Suppressor macrophage treated with lipopolysaccharide for 4 hours (primary cell): Measurements from ENCODE around the gene BCAS3.

Experiments used
- DNase-seq: peaks from one replicate; pipeline ENCODE4 v3.0.0-alpha.2; 2020

BCAS3 gene

DNA sequence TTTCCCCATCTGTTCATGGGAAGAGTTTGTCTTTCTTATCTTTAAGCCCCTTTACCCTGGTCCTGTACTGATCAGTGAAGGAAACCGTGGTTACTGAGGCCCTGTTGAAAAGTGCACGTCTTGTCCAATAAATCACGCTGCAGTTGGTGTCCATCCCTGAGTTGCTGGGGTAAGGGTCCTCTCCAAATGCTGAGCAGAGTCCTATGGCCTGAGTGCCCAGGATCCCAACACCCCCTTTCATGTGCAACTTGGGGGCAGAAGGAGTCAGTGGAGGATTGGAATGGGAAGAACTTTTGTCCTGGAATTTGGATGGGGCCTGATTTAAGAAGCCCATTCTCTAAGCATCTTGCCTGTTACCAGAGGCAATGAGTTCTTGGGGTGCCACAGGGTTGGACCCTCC, 715.0 kb downstream of the BCAS3 start:
- DNase-seq = no peak

DNA sequence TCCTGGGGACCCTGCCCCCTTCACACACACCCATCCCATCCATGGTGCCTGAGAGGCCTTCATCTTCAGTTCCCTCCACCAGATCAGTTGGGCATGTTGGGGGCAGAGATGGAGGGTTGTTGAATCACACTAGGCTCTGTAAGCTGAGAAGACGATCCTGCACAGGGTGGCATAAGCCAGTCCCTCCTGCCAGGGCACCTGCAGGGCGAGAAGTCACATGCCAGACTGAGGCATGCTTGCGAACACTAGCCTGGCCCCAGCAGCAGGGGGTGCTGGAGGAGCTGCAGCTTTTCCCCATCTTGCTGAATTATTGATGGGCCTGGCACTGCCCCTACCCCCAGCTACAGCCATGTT, 715.9 kb downstream of the BCAS3 start:
- no peak for DNase-seq

DNA sequence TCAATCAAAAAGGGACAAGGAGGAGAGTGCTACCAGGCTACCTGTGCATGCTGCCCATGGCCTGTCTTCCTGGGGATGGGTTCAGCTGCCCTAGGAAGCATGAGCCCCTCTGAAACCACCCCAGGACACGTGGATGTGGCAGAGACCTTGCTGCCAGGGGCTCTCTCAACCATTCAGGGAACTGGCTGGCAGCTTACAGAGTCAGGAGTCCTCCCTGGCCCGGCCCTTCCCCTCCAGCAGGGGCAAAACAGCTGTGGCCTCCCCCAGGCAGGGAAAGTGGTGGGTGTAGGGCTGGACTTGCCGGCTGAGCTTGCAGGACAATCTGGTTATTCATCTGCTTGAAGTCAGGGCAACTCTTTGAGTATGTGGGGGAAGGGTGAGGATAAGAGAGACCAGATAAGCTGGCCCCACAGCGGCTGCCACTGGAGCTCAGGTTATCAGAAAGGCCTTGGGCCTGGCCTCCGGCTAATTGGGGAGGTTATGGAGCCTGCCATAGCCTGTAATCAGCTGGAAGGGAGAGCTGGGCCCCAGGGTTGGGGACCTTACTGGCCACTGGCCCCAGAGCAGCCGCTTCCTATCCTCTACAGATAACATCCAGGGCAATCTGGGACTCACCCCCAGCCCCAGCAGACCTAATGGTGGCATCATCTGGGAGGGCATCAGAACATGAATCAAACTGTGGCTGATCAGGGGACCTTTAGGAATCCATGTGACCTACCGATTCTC, 716.4 kb downstream of the BCAS3 start:
- DNase-seq = no peak

DNA sequence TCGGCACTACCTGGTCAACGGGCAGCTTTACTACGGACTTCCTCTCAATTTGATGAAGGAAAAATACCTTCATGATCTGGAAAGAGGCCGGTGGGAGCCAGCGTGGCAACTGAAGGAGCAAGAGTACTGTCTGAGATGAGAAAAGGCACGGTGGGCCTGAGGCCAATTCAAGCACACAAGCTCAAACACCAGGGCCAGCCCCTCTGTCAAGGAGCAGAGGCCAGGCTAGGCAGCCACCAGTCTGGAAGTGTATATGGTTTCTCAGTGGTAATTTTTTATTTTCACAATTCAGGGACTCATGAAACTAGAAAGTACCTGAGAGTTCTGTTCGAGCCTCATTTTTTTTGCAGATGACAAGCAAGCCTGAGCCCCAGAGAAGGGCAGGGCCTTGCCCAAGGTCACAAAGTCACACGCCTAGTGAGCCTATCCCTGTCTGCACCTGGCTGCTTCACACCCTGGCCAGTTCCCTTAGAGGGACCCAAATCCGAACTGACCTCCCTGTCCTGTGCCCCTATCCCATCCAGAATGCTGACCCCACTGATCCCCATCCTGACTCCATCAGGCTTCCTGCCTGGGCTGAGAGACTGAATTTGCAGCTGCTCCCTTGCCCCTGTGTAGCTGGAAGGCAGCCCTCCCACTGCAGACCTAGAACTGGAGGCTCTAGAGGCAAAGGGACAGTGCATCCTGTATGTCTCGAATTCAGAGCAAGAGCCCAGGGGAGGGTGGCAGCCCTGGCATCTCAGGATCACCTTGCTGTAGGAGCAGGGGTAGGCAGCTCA, 717.2 kb downstream of the BCAS3 start:
- DNase-seq = no peak

DNA sequence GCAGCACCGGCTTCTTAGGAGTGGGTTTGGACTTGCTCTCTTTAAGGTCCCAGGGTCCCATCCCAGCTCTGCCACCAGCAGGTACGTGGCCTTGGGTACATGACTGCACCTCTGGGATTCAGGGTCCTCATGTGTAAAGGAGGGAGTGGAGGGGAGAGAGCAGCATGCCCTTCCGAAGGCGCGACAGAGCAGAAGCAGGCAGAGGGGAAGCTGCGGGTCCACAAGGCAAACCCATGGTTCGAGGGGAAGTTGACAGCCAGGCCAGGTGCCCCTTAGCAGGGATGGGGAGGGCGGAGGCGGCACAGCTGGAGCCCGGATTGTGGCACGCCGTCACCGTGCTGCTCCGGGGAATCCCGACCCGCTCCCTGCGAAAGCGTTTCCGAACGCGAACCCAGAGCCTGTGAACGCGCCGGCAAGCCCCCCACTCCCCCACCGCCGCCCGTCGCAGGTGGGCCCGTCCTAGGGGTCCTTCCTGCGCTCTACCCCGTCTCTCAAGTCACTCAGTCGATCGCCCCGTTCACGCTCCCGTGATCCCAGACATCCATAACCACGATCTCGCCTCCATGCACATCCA, 717.8 kb downstream of the BCAS3 start:
- DNase-seq = no peak

DNA sequence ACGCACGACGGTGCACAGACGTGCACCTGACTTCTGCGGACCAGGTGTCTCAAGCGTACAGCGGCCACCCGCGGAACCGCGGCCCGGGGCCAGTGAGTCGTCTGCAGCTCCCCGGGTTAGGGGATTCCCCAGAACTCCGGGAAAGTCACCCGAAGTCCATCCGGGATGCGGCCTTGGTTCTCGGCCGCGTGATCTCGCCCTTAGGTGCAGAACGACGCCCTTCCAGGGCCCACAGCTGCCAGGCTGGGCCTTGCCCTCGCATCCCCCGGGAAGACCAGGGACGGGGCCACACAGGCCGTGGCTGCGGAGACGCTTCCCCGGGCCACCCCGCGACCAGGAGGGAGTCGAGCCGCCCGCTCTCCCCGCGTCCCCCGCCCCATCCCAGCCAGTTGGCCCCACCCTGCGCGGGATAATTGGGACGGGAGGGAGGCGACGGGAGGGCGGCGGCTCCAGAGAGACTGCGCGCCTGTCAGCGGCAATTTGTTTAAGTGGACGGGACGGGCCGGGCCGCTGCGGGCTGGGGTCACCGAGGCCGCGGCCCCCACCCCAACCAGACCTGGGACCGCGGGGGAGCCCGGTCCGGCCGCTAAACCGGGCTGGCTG, 718.4 kb downstream of the BCAS3 start:
- DNase-seq = no peak

DNA sequence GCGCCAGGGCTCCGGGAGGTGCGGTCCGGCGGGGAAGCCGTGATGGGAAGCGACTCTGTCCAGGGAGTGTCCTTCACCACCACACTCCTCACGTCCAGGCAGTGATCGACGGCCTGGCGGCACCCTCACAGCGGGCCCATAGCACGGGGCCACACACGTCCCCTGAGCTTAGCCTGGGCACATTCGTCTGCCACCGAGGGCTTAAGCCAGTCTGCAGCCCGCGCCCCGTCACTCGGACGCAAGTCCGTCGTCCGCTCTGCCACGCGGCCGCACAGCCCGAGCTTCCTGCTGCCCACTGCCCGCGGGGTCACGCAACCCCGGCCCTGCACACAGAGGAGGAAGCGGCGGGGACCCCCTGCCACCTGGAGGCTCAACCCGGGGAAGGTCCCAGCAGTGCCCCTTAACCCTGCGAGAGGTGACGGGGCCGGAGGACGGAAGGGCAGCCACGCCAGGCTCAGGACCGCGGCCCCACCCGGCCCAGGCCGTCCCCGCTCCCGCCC, 719.0 kb downstream of the BCAS3 start:
- DNase-seq = no peak

DNA sequence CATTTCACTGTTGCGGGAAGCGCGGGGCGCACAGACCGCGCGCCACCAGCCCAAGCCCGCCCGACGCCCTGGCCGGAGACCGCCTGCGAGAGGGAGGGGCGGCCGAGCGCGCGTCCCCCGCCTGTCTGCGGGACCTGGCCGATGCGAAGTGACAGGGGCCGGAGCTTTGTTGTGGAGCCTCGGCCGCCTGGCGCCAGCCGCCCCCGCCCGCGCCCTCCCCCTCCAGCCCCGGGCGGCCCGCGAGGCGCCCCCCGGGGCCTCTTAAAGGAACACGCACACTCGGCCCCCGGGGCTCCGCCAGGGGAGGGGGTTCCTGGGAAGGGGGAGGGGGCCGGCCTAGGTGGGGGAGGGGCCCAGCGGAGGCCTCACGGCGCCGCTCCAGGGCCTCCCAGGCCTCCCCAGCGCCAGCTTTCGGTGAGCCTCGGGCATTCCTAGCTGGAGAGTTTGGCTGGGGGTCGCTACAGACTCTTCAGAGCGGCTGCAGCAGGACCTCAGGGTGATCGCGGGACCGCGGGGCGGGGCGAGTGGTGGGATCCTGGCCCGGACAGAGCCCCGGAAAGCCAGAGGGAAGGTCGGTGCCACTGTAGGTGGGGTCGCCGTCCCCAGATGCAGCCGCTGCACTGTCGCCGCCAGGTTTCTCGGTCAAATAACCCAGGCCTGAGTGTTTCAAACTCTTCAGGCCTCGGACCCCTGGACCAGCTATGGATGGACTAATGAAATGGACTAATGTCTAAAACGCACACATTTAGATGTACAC, 719.6 kb downstream of the BCAS3 start:
- DNase-seq = no peak

DNA sequence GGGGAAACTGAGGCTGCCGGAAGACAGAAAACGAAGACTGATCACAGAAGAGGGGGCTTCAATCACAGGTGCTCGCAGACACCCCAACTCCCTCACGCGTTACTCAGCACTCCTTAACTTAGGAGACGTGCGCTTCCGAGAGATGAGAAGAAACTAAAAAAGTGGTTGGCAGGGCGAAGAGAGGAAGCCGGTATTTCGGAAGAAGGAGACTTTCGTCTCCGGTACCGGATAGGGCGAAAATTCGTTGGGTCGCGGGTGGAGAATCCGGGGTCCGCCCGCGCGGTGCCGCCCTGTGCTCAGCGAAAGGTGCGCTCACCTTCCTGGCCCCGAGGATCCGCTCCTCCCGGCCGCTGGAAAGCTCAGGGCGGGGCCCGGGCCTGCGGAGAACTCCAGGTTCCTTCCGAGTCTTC, 721.1 kb downstream of the BCAS3 start:
- DNase-seq = no peak

DNA sequence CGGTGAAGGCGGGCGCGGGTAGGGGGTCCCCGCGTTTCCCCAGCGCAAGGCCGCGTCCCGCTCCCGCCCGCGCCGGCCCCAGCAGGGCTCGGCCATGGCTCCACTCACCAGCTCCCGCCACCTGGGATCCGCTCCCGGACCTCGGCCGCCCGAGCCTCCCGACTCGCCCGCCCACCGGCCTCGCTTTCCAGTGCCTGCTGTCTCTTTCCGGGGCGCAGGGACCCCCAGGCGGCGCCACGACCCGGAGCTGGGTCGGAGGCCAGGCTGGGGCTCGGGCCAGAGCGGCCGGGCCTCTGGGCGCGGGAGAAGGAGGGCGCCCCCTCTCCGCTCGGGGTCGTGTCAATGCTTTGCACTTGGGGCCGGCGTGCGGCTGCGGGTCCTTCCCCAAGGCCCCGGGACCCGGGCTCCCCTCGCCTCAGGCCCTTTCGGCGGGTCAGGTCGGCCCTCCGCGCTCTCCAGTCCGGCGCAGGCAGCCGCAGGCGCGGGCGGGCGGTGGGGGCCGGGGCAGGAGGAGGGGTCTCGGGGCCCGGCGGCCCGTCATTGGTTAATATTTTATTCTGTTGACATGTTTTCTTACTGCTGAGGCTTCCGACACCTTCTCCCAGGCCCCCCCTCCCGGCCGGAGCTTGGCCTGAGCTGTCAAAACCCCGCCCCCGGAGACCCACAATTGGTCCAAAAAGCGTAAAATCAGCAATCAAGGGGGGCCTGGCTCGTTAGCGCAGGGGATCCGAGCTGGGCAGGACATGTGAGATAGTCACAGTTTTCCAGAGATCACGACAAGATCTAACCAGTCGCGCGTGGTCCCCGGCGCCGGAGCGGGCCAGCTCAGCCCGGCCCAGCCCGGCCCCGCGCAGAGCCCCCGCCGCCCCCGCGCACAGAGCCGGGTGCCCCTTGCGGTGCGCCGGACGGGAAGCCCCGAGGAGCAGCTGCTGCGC, 721.7 kb downstream of the BCAS3 start, which contains the start of gene TBX2:
Gene TBX2, plus strand, starts transcription at position 713 of the 935 bp plus-strand sequence. CDS start 334 bp downstream, outside the sequence.
- no peak for DNase-seq

DNA sequence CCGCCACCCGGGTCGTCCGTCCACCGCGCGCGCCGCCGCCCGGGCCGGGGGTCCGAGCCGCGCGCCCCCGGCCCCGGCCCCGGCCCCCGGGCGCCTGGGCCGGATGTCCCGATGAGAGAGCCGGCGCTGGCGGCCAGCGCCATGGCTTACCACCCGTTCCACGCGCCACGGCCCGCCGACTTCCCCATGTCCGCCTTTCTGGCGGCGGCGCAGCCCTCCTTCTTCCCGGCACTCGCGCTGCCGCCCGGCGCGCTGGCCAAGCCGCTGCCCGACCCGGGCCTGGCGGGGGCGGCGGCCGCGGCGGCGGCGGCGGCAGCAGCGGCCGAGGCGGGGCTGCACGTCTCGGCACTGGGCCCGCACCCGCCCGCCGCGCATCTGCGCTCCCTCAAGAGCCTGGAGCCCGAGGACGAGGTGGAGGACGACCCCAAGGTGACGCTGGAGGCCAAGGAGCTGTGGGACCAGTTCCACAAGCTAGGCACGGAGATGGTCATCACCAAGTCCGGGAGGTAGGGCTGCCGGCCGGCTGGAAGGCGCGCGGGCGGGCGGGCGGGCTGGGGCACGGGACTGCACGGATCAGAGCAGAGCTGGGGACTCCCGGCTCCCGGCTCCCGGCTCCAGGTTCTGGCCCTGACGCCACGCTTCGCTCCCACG, 722.5 kb downstream of the BCAS3 start:
- peak; percentile 59 for DNase-seq

DNA sequence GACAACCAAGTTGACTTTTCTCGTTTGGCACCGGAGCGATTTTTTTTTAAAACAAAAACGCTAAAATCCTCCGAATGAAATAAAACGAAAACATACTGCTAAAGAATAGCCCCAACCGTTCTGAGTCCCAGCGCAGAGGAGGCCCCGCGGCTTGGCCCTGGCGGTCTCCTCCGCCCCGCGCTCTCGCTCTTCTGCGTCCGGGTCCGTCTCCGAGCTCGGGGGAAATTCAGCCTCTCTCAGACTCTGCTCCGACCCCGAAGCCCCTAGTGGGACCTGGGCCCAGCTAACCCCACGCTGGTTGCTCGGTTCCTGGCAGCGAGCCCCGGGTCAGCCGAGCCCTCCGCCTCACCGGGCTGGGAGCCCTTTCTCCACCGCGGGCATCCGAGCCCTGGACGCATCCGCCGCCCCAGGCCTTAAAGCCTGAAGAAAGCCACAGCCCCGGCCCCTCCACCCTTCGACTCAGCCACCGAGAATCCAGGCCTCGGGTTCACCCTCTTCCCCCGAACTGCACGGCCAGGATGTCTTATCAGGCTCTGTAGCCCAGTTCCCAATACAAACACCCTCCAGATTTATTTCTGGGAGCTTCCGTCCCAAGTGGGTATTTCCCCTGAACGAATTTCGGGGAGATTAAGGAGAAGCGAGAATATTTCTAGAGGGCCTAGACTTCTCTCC, 723.2 kb downstream of the BCAS3 start:
- DNase-seq = no peak

DNA sequence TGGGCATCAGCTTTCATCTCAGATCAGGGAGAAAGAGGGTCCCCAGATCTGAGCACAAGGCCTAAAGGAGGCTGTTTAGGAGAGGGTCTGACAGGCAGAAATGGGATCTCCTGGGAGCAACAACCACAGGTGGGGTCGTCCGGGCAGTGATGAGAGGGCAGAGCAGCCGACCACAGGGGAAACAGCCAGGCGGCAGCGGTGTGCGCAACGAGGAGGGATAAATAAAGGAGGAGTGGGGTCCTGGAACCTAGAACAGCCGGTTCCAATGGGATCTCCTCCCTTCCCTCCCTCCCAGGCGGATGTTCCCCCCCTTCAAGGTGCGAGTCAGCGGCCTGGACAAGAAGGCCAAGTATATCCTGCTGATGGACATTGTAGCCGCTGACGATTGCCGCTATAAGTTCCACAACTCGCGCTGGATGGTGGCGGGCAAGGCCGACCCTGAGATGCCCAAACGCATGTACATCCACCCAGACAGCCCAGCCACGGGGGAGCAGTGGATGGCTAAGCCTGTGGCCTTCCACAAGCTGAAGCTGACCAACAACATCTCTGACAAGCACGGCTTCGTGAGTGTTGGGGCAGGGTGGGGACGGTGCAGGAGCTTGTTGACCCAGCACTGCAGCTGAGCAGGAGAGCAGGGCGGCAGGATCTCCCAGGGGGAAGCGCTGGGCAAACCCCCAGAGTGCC, 723.9 kb downstream of the BCAS3 start:
- no peak for DNase-seq

DNA sequence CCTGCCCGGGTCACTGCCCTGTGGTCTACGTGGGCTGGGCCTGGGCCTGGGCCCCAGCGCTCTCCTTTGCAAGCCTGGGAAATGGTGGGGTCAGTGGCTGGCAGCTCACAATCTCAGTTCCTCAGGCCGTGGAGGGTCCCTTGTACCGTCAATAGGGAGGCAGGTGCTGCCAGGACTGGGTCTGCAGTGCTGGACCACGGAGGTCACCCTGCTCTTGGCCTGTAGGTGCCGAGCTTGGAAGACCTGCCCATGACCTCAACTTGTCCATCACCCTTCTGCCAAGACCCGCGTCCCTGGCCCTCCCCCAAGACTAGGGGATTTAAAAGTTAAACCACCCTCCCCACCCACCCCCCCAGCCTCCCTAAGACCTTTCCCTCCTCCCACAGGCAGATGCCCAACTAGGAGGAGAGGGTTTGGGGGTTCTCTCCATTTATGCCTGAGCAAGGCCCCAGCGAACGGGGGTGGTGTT, 724.5 kb downstream of the BCAS3 start:
- no peak for DNase-seq

DNA sequence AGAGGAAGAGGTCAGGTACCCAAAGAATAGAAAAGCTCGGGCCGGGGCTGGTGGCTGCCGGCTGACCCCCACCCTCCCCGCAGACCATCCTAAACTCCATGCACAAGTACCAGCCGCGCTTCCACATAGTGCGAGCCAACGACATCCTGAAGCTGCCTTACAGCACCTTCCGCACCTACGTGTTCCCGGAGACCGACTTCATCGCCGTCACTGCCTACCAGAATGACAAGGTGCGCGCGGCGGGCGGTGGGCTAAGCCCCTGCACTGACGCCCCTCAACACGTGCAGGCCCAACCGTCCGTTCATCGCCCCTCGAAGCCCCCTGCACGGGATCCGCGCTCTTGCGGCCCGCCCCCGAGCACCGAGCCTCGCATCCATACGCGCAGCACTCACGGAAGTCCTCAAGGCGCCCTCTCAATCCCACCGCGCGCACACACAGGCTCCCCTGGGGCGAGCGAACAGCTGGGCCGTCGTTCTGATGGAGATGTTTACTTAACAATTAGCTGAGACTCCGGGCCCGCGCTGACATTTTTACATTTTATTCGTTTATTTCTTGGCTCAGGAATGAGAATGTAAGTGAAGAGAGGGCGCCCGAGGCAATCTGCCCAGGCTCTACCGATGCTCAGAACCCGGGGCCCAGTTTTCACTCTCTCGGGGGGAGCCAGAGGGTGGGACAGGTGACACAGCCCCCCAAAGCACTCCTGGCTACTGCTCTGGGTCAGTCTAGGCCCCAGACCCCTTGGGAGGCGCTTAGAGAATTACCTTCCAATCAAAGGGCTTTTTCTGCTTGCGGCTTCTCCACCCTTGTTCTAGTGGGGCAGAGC, 725.5 kb downstream of the BCAS3 start:
- DNase-seq = no peak

DNA sequence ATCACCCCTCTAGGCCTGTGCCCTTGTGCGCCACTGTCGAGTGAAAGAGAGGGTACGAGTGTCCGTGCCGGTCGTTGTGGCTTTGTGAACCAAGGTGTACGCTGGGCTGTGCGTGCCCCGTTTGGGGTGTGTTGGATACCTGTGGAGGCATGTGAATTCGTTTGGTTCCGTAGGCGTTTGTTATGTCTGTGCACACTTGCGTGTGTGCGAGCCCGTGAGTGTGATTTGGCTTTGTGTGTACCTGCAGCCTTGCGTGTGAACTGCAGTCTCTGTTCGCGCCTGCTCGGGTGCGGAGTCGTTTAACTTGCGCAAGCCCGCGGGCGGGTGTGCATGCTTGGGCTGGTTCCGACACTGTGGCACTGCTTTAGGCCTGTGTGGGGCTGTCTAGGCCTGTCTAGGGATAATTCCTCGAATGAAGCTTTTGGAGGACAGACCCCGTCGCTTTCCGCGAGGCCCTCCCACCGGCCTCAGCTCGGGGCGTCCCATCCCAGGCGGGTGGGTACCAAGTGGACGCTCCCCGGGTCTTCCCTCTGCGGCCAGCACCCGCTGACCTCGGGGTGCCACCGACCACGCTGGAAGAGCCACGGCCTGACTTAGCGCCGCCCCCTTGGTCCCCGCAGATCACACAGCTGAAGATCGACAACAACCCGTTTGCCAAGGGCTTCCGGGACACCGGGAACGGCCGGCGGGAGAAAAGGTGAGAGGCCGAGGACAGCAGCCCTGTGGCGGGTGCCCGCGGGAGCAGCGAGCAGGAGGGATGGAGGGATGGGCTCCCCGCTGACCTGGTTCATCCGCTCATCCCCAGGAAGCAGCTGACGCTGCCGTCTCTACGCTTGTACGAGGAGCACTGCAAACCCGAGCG, 726.4 kb downstream of the BCAS3 start:
- no peak for DNase-seq

DNA sequence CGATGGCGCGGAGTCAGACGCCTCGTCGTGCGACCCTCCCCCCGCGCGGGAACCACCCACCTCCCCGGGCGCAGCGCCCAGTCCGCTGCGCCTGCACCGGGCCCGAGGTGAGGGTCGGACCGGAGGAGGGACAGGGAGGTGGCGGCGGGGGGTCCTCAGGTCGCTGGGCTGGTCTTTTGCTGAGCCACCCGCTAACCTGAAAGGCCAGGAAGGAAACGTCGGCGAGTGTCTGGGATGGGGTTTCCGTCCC, 726.9 kb downstream of the BCAS3 start:
- no peak for DNase-seq
